Epithelial cell of proximal tubule (primary cell): ENCODE data around the gene TMEM144. TPM values are rescaled to one million over a fixed set of nuclear protein-coding genes. Genes with fewer than 3 reads are reported as not detected.

ENCODE experiments used
- DNase-seq: peaks from one replicate; pipeline ENCODE4 v3.0.0-alpha.2; 2011; ENCODE audit warnings: low read depth
- H3K4me3 ChIP-seq: 2 replicates; pipeline ENCODE4 v1.5.1; 2011; ENCODE audit warnings: low read depth, mild to moderate bottlenecking, low read length
- CTCF ChIP-seq: conservative IDR thresholded peaks from 2 replicates; pipeline ENCODE4 v1.5.1; 2012; ENCODE audit warnings: low read depth, mild to moderate bottlenecking, low read length
- total RNA-seq: library from RNA; depleted of rRNA; stranded (reverse); fragments of >200 nt; gene quantifications from 2 replicates; pipeline ENCODE4 v1.2.3, GENCODE V29; 2015

TMEM144 gene
- total RNA-seq, 1 donor from 2014 or later: 2.9 TPM

GRCh38 chr4:158192439-158193158 is 17.7 kb upstream of the TMEM144 start:
- no peak for TF ChIP-seq CTCF
- no peak for DNase-seq
- no peak overlapping the region for H3K4me3 ChIP-seq

- H3K4me3 ChIP-seq: no peak overlapping the region
- no peak for DNase-seq
- TF ChIP-seq CTCF: peak; percentile 68
Measured at GRCh38 chr4:158193171-158193749, 17.0 kb upstream of the TMEM144 start.

GRCh38 chr4:158195297-158195696 is 15.0 kb upstream of the TMEM144 start:
- no peak for DNase-seq
- H3K4me3 ChIP-seq: no peak overlapping the region
- no peak for TF ChIP-seq CTCF

- H3K4me3 ChIP-seq: no peak overlapping the region
- no peak for TF ChIP-seq CTCF
- no peak for DNase-seq
Measured at GRCh38 chr4:158197194-158197776, 13.0 kb upstream of the TMEM144 start.

- H3K4me3 ChIP-seq: no peak overlapping the region
- TF ChIP-seq CTCF: no peak
- no peak for DNase-seq
Measured at GRCh38 chr4:158200214-158200613, 10.1 kb upstream of the TMEM144 start.

- no peak overlapping the region for H3K4me3 ChIP-seq
- TF ChIP-seq CTCF: no peak
- DNase-seq: no peak
Measured at GRCh38 chr4:158201322-158201721, 9.0 kb upstream of the TMEM144 start.
